Neuronal stem cell (in vitro differentiated cells): ENCODE data around the gene NOC2L.
"Not testable (repeated sequence)": the region's sequence is repeated elsewhere in the genome, so short reads cannot be mapped to it uniquely, and the experiment has no call there.

Experiments
- DNase-seq: peaks from one replicate; pipeline ENCODE4 v3.0.0-alpha.2; 2013; ENCODE audit warnings: low spot score
- H2AFZ ChIP-seq: one replicate; pipeline ENCODE4 v1.6.1; 2013; ENCODE audit warnings: mild to moderate bottlenecking, low read length, inconsistent platforms
- H2AK5ac ChIP-seq: 2 replicates; pipeline ENCODE4 v1.6.1; 2013; ENCODE audit warnings: low read depth, mild to moderate bottlenecking, inconsistent platforms, low read length, moderate library complexity, mixed read lengths
- H2BK120ac ChIP-seq: 2 replicates; pipeline ENCODE4 v1.6.1; 2013; ENCODE audit warnings: low read depth, mild to moderate bottlenecking, inconsistent platforms, low read length, moderate library complexity, mixed read lengths
- H2BK12ac ChIP-seq: one replicate; pipeline ENCODE4 v1.6.1; 2013; ENCODE audit warnings: low read length, inconsistent platforms
- H2BK15ac ChIP-seq: 2 replicates; pipeline ENCODE4 v1.6.1; 2013; ENCODE audit warnings: mild to moderate bottlenecking, low read length, inconsistent platforms, mixed read lengths
- H2BK5ac ChIP-seq: one replicate; pipeline ENCODE4 v1.6.1; 2013; ENCODE audit warnings: inconsistent platforms, mild to moderate bottlenecking, low read length, moderate library complexity
- H3K14ac ChIP-seq: one replicate; pipeline ENCODE4 v1.6.1; 2013; ENCODE audit warnings: low read length, inconsistent platforms
- H3K18ac ChIP-seq: 2 replicates; pipeline ENCODE4 v1.6.1; 2013; ENCODE audit warnings: low read length, inconsistent platforms
- H3K23ac ChIP-seq: 2 replicates; pipeline ENCODE4 v1.6.1; 2013; ENCODE audit warnings: low read depth, mild to moderate bottlenecking, mixed read lengths, low read length, inconsistent platforms; ENCODE audit not compliant: poor library complexity
- H3K27ac ChIP-seq: replicated peaks from 3 replicates; pipeline ENCODE4 v1.5.1; 2013; ENCODE audit warnings: low read length, inconsistent platforms
- H3K27me3 ChIP-seq, 3 experiments: 2 replicates each; pipeline ENCODE4 v1.6.1; 2013; ENCODE audit warnings: low read length in 3 of 3, mild to moderate bottlenecking in 2 of 3, inconsistent platforms in 1 of 3, low read depth in 1 of 3, mixed read lengths in 1 of 3, moderate library complexity in 1 of 3; ENCODE audit not compliant: control insufficient read depth in 3 of 3, insufficient read depth in 3 of 3
- H3K36me3 ChIP-seq, 2 donors: replicated peaks in 1 of 2; 2 replicates each; pipeline ENCODE4 v1.6.1; 2013; ENCODE audit warnings: low read length in 2 of 2; ENCODE audit not compliant: control insufficient read depth in 2 of 2, insufficient read depth in 2 of 2
- H3K4ac ChIP-seq: 2 replicates; pipeline ENCODE4 v1.6.1; 2013; ENCODE audit warnings: inconsistent platforms, mild to moderate bottlenecking, low read length, moderate library complexity
- H3K4me1 ChIP-seq, 2 donors: 1 replicate in 1 of 2; 2 replicates in 1 of 2; pipeline ENCODE4 v1.6.1; 2013; ENCODE audit warnings: low read length in 2 of 2, low read depth in 1 of 2; ENCODE audit not compliant: control insufficient read depth in 2 of 2, insufficient read depth in 1 of 2
- H3K4me2 ChIP-seq: one replicate; pipeline ENCODE4 v1.6.1; 2013; ENCODE audit warnings: mild to moderate bottlenecking, low read length, inconsistent platforms; ENCODE audit not compliant: insufficient read depth, poor library complexity, severe bottlenecking
- H3K4me3 ChIP-seq, 2 donors: 2 replicates each; pipeline ENCODE4 v1.5.1; 2013; ENCODE audit warnings: low read length in 2 of 2, mild to moderate bottlenecking in 2 of 2, inconsistent platforms in 1 of 2, moderate library complexity in 1 of 2
- H3K79me1 ChIP-seq: one replicate; pipeline ENCODE4 v1.6.1; 2013; ENCODE audit warnings: low read depth, mild to moderate bottlenecking, inconsistent platforms, low read length, moderate library complexity
- H3K9ac ChIP-seq: one replicate; pipeline ENCODE4 v1.6.1; 2013; ENCODE audit warnings: mild to moderate bottlenecking, low read depth, low read length, inconsistent platforms; ENCODE audit not compliant: poor library complexity
- H3K9me3 ChIP-seq, 2 donors: replicated peaks in 1 of 2; 2 replicates each; pipeline versions ENCODE3 to v1.6.1; 2013; ENCODE audit warnings: low read length in 2 of 2, mild to moderate bottlenecking in 2 of 2, inconsistent platforms in 1 of 2, low read depth in 1 of 2, mixed read lengths in 1 of 2, moderate library complexity in 1 of 2; ENCODE audit not compliant: control insufficient read depth in 2 of 2, insufficient read depth in 1 of 2
- H4K8ac ChIP-seq: one replicate; pipeline ENCODE4 v1.6.1; 2013; ENCODE audit warnings: low read depth, mild to moderate bottlenecking, inconsistent platforms, low read length, moderate library complexity
- H4K91ac ChIP-seq: one replicate; pipeline ENCODE4 v1.6.1; 2013; ENCODE audit warnings: low read length, low read depth, mild to moderate bottlenecking, inconsistent platforms; ENCODE audit not compliant: poor library complexity
- WGBS, 2 donors: extraction: QIAGEN DNeasy Blood & Tissue Kit; methylation state at CpG; one replicate each; pipeline ENCODE4 v1.1.7; 2013; ENCODE audit warnings: missing lambda C conversion rate in 2 of 2, mixed read lengths in 1 of 2; ENCODE audit not compliant: insufficient read length in 2 of 2, insufficient replicate concordance in 1 of 2; ENCODE audit errors: extremely low coverage in 2 of 2; 5-methylcytosine and 5-hydroxymethylcytosine counted together

NOC2L gene

DNA sequence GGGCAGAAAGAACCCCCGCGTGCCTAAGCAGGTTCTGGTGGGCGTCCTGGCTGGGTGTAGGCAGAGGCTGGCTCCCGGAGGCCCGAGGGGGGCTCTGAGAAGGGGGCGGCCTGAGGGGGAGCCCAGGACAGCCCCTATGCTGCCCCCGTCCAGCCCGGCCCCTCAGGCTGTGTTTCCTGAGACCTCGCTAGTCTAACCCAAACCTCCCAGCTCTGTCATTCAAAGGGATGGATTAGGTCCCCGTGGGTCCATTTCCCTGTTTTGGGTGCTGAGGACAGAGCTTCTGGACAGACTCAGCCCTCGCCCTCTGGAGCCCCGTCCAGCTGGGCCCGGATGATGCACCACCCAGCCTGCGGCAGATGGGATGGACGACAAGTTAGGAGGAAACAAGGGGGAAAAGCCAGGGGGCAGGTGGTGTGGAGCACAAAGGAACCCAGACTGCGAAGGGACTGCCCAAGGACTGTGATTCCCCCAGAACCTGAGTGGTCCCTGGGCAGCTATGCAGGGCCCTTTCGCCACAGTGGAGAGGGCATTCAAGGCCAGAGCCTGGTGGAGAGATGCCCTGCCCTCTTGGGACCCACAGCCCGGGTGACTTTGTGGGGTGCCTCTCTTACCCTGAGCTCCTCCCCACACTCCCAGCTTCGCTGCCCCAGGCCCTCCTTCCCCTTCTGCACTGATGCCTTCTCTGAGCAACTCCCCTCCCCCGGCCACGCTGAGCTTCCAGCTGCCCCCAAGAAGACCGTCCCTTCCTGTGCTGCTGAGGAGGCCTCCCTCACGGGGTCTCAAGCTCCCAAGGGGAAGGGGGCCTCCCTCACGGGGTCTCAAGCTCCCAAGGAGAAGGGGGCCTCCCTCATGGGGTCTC lies 38.0 kb upstream of the NOC2L start:
- Histone ChIP-seq H3K79me1 (peaks cover 22% of the 10 kb centered on the region), H2BK5ac (peak overlapping the region; percentile 29), H3K14ac (peak overlapping the region; percentile 14), H3K23ac (peak overlapping the region; percentile 91), H3K4ac (peak overlapping the region; percentile 10), H3K9ac (peak overlapping the region; percentile 91), H3K4me1 (peaks cover 17 to 19% of the 10 kb centered on the region in 2 donors), H2AK5ac (peak overlapping the region; percentile 33), H3K27me3 (peaks cover 0 to 9% (median 0%) of the 10 kb centered on the region in 3 experiments), H4K8ac (no peak overlapping the region), H3K9me3 (peaks cover 6 to 7% of the 10 kb centered on the region in 2 donors), H3K36me3 (peaks cover 0 to 5% of the 10 kb centered on the region in 2 donors), H3K18ac (peak overlapping the region; percentile 99), H4K91ac (peak overlapping the region; percentile 43), H2BK12ac (peak overlapping the region; percentile 88), H3K27ac (peak overlapping the region; percentile 25), H2AFZ (no peak overlapping the region), H2BK15ac (peak overlapping the region; percentile 45), H2BK120ac (peak overlapping the region; percentile 41), H3K4me3 (no peak overlapping the region), H3K4me2 (peak overlapping the region; percentile 93)
- no CpG with 5 or more reads among the region's 24 CpGs for WGBS, 2 donors
- no peak for DNase-seq

- H2AFZ ChIP-seq = no peak overlapping the region
- H3K14ac ChIP-seq = peak overlapping the region; percentile 31
- no peak overlapping the region for H2AK5ac ChIP-seq
- no peak overlapping the region for H4K8ac ChIP-seq
- H2BK5ac ChIP-seq = no peak overlapping the region
- H2BK12ac ChIP-seq = no peak overlapping the region
- no peak overlapping the region for H3K4me3 ChIP-seq
- H3K23ac ChIP-seq = no peak overlapping the region
- H3K36me3 ChIP-seq = peaks cover 0 to 5% of the 10 kb centered on the region in 2 donors
- WGBS, 2 donors = no CpG with 5 or more reads among the region's 30 CpGs
- H2BK120ac ChIP-seq = no peak overlapping the region
- no peak overlapping the region for H4K91ac ChIP-seq
- no peak overlapping the region for H3K4me2 ChIP-seq
- no peak overlapping the region for H3K4ac ChIP-seq
- H3K4me1 ChIP-seq = peaks cover 15 to 19% of the 10 kb centered on the region in 2 donors
- no peak overlapping the region for H2BK15ac ChIP-seq
- H3K9me3 ChIP-seq = peaks cover 8 to 10% of the 10 kb centered on the region in 2 donors
- H3K9ac ChIP-seq = no peak overlapping the region
- H3K79me1 ChIP-seq = peaks cover 22% of the 10 kb centered on the region
- H3K27ac ChIP-seq = peak overlapping the region; percentile 27
- H3K18ac ChIP-seq = peak overlapping the region; percentile 64
- peaks cover 0 to 9% (median 0%) of the 10 kb centered on the region in 3 experiments for H3K27me3 ChIP-seq
- no peak for DNase-seq
Observed at GRCh38 chr1:995665-996633, 36.9 kb upstream of the NOC2L start.

DNA sequence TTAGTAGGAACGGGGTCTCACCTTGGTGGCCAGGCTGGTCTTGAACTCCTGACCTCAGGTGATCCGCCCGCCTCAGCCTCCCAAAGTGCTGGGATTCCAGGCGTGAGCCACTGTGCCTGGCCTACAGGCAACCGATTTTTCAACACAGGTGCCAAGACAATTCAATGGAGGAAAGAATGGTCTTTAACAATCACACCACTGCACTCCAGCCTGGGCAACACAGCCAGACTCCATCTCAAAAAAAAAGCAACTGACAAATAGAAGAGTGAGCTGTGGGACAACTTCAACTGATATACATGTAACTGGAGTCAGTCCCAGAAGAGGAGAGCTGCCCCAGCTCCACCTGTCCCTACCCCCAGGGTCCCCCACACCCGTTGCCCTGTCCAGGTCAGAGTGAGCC lies 35.5 kb upstream of the NOC2L start:
- not testable (repeated sequence) for DNase-seq, H4K91ac ChIP-seq
- WGBS, 2 donors = no CpG with 5 or more reads among the region's 6 CpGs

More for the DNA sequence above, 35.5 kb upstream of the NOC2L start:
- H2BK120ac ChIP-seq, H2AFZ ChIP-seq, H3K18ac ChIP-seq, H3K27ac ChIP-seq, H4K8ac ChIP-seq, H3K23ac ChIP-seq, H3K4ac ChIP-seq, H3K9ac ChIP-seq, H3K36me3 ChIP-seq, H3K4me3 ChIP-seq, H3K27me3 ChIP-seq, H2AK5ac ChIP-seq, H3K9me3 ChIP-seq, H3K14ac ChIP-seq, H2BK15ac ChIP-seq, H2BK12ac ChIP-seq, H2BK5ac ChIP-seq, H3K4me2 ChIP-seq: not testable (repeated sequence)
- H3K79me1 ChIP-seq = peaks cover 18% of the 10 kb centered on the region
- peaks cover 13 to 19% of the 10 kb centered on the region in 2 donors for H3K4me1 ChIP-seq
